HepG2 (cell line): ENCODE measurements around the gene FSHR. TPM values are rescaled to one million over a fixed set of nuclear protein-coding genes. Genes with fewer than 3 reads are reported as not detected.

Source experiments
- ATAC-seq: fragments of 200-7000 bp; cut with Tn5 transposase; 3 replicates; pipeline ENCODE4 v1.9.1; 2020; ENCODE audit warnings: mild to moderate bottlenecking, moderate library complexity
- BruUV-seq: library from RNA; stranded (reverse); fragments of 400-500 nt; replicated peaks from 2 replicates; lab custom pipeline; 2021; lab: Mats Ljungman, UMichigan
- CTCF ChIA-PET: fragments of 300-600 bp; formaldehyde crosslinking; extraction: SDS; loops from one replicate; lab custom pipeline; 2021; ENCODE audit warnings: low total read pairs, inconsistent platforms, low intra/inter-chr PET ratio; lab: Yijun Ruan, JAX
- POLR2A ChIA-PET: fragments of 350-600 bp; sonication (Branson Sonifier 250); formaldehyde crosslinking; loops from one replicate; lab custom pipeline; 2020; ENCODE audit warnings: antibody characterized with exemption, inconsistent platforms; lab: Yijun Ruan, JAX
- DNase-seq: peaks from one replicate; pipeline ENCODE4 v3.0.0-alpha.2; 2015; ENCODE audit warnings: low spot score
- FAIRE-seq: peaks from 3 replicates; lab custom pipeline; 2011; peaks lifted over from hg19 to GRCh38; lab: Jason Lieb, UNC
- H2AFZ ChIP-seq: one replicate; pipeline ENCODE4 v1.6.1; 2011; ENCODE audit warnings: low read length, inconsistent platforms
- H3K27ac ChIP-seq: fragments of 300-600 bp; 3 replicates; pipeline ENCODE4 v1.8.0; 2011; ENCODE audit warnings: mixed run types, mild to moderate bottlenecking, mixed read lengths, low read length, inconsistent platforms; ENCODE audit not compliant: insufficient read depth; ENCODE audit errors: extremely low read length
- H3K27me3 ChIP-seq, 2 experiments: fragments of 200-600 bp in 1 of 2; 2 replicates in 1 of 2; 3 replicates in 1 of 2; pipeline versions ENCODE4 v1.6.0 to v1.8.0; 2011; ENCODE audit warnings: low read length in 2 of 2, mild to moderate bottlenecking in 2 of 2, moderate library complexity in 2 of 2, inconsistent platforms in 1 of 2; ENCODE audit not compliant: insufficient read depth in 2 of 2, control insufficient read depth in 1 of 2
- H3K36me3 ChIP-seq, 2 experiments: fragments of 200-600 bp in 1 of 2; replicated peaks in 1 of 2; 2 replicates in 1 of 2; 3 replicates in 1 of 2; pipeline versions ENCODE4 v1.5.1 to v1.8.0; 2011; ENCODE audit warnings: low read length in 2 of 2, inconsistent platforms in 1 of 2; ENCODE audit not compliant: insufficient read depth in 2 of 2, control insufficient read depth in 1 of 2
- H3K4me1 ChIP-seq: 2 replicates; pipeline ENCODE4 v1.5.1; 2012; ENCODE audit warnings: low read length, inconsistent platforms; ENCODE audit not compliant: insufficient read depth
- H3K4me2 ChIP-seq: 2 replicates; pipeline ENCODE4 v1.6.0; 2011; ENCODE audit warnings: low read depth, low read length, inconsistent platforms
- H3K4me3 ChIP-seq, 3 experiments: fragments of 200-600 bp in 1 of 3; sonication (generic), shearing (Covaris generic) in 1 of 3; replicated peaks in 1 of 3; 2 replicates each; pipeline ENCODE4 v1.5.1; 2011 to 2016; ENCODE audit warnings: low read length in 3 of 3, inconsistent platforms in 2 of 3, low read depth in 2 of 3, mild to moderate bottlenecking in 2 of 3, control low read depth in 1 of 3, mixed read lengths in 1 of 3; ENCODE audit not compliant: insufficient read depth in 1 of 3
- H3K79me2 ChIP-seq: one replicate; pipeline ENCODE4 v1.6.1; 2011; ENCODE audit warnings: low read length, inconsistent platforms; ENCODE audit not compliant: insufficient read depth
- H3K9ac ChIP-seq: 2 replicates; pipeline ENCODE4 v1.6.0; 2011; ENCODE audit warnings: mild to moderate bottlenecking, low read depth, low read length, inconsistent platforms; ENCODE audit not compliant: insufficient read depth
- H3K9me3 ChIP-seq: 2 replicates; pipeline ENCODE4 v1.5.1; 2012; ENCODE audit warnings: mild to moderate bottlenecking, low read length
- H4K20me1 ChIP-seq: 2 replicates; pipeline ENCODE4 v1.6.0; 2011; ENCODE audit warnings: inconsistent platforms, mild to moderate bottlenecking, low read length, moderate library complexity; ENCODE audit not compliant: insufficient read depth
- DMAP1 ChIP-seq: IDR thresholded peaks from 2 replicates; pipeline ENCODE4 v1.6.1; 2016
- HOXD1 ChIP-seq: sonication (generic); formaldehyde crosslinking; IDR thresholded peaks from 2 replicates; pipeline ENCODE4 v1.5.0; 2020; ENCODE audit warnings: missing genetic modification reagents
- JUN ChIP-seq: sonication (generic); formaldehyde crosslinking; IDR thresholded peaks from 2 replicates; pipeline ENCODE4 v1.4.0; 2020; ENCODE audit warnings: mild to moderate bottlenecking, missing genetic modification reagents
- JUNB ChIP-seq: sonication (generic); formaldehyde crosslinking; IDR thresholded peaks from 2 replicates; pipeline ENCODE4 v1.8.0; 2022; ENCODE audit warnings: missing genetic modification reagents, mild to moderate bottlenecking, borderline replicate concordance
- MAZ ChIP-seq, 2 experiments: sonication (generic) in 1 of 2; formaldehyde crosslinking in 1 of 2; IDR thresholded peaks; 2 replicates each; pipeline versions ENCODE4 v1.5.0 to v1.6.1; 2012 to 2020; ENCODE audit warnings: low read depth in 2 of 2, mild to moderate bottlenecking in 2 of 2, borderline replicate concordance in 1 of 2, improper control_type of control experiment in 1 of 2, low read length in 1 of 2, missing genetic modification reagents in 1 of 2, moderate library complexity in 1 of 2
- MLLT10 ChIP-seq: sonication (generic); formaldehyde crosslinking; IDR thresholded peaks from 2 replicates; pipeline ENCODE4 v1.4.0; 2020; ENCODE audit warnings: missing genetic modification reagents
- MLX ChIP-seq: IDR thresholded peaks from 2 replicates; pipeline ENCODE4 v1.6.1; 2016
- MTA1 ChIP-seq: sonication (generic); formaldehyde crosslinking; IDR thresholded peaks from 2 replicates; pipeline ENCODE4 v1.4.0; 2020; ENCODE audit warnings: missing genetic modification reagents, mild to moderate bottlenecking, borderline replicate concordance
- TOPORS ChIP-seq: sonication (generic); formaldehyde crosslinking; IDR thresholded peaks from 2 replicates; pipeline ENCODE4 v1.8.0; 2023; ENCODE audit warnings: mild to moderate bottlenecking, missing genetic modification reagents
- ZFP36 ChIP-seq: fragments of 150-350 bp; IDR thresholded peaks from 2 replicates; pipeline ENCODE4 v1.6.1; 2018; ENCODE audit warnings: borderline replicate concordance, low read length, low read depth; ENCODE audit not compliant: partially characterized antibody
- ZMYM2 ChIP-seq: sonication (generic); formaldehyde crosslinking; IDR thresholded peaks from 2 replicates; pipeline ENCODE4 v1.8.0; 2022; ENCODE audit warnings: mild to moderate bottlenecking, missing genetic modification reagents
- ZNF234 ChIP-seq: sonication (generic); formaldehyde crosslinking; conservative IDR thresholded peaks from 2 replicates; pipeline ENCODE4 v1.5.1; 2020; ENCODE audit warnings: mild to moderate bottlenecking, missing genetic modification reagents
- ZNF703 ChIP-seq: sonication (generic); formaldehyde crosslinking; IDR thresholded peaks from 2 replicates; pipeline ENCODE4 v1.5.1; 2020; ENCODE audit warnings: missing genetic modification reagents, mild to moderate bottlenecking, moderate library complexity, borderline replicate concordance
- WGBS: methylation state at CpG from one replicate; pipeline ENCODE4 v1.1.6; 2017; ENCODE audit warnings: low lambda C conversion rate; 5-methylcytosine and 5-hydroxymethylcytosine counted together
- in situ Hi-C: cut with HindIII; loops from 2 replicates; pipeline ENCODE4 v1.10.0; 2017; ENCODE audit warnings: low pct_unique_long_range_greater_than_20kb; ENCODE audit not compliant: extremely low pct_ligation_motif_present
- intact Hi-C: fragments of 100-400 bp; cut with micrococcal nuclease; formaldehyde crosslinking; loops from one replicate; pipeline ENCODE4 v1.10.0; 2022; ENCODE audit not compliant: unreplicated experiment
- polyA plus RNA-seq, 8 experiments: library from polyadenylated mRNA; depleted of rRNA in 3 of 8; stranded (reverse) in 7 of 8; unstranded in 1 of 8; fragments of >200 nt; fragmentation: Illumina TruSeq in 4 of 8; extraction: Trizol in 4 of 8; gene quantifications; 2 replicates each; pipeline versions ENCODE4 v1.2.1 to v1.2.3, GENCODE V29; 2011 to 2016; ENCODE audit warnings: low read depth in 4 of 8, missing spikeins in 1 of 8, mixed read lengths in 1 of 8; ENCODE audit not compliant: insufficient read depth in 1 of 8
- total RNA-seq, 5 experiments: library from RNA; depleted of rRNA; stranded (reverse); fragments of >200 nt; fragmentation: Illumina TruSeq; extraction: Trizol; gene quantifications; 2 replicates each; pipeline ENCODE4 v1.2.3, GENCODE V29; 2016; ENCODE audit warnings: low read depth in 1 of 5

The FSHR gene
- total and polyA plus RNA-seq, 2 of the 13 experiments (the other 11 are each of a cell fraction or from before 2014, with no cell fraction given) = not detected

- TF ChIP-seq ZFP36 = no peak
- TF ChIP-seq MLLT10 (CRISPR knock-in tag) = no peak
- TF ChIP-seq JUNB (CRISPR knock-in tag) = no peak
- TF ChIP-seq ZNF703 (CRISPR knock-in tag) = no peak
- TF ChIP-seq MLX (CRISPR knock-in tag) = no peak
Measured at GRCh38 chr2:49154140-49154539, at the start of gene FSHR (continued).

- intact Hi-C loops = no loop called here
- no peaks in the 10 kb centered on the region for H3K79me2 ChIP-seq
- no peak overlapping the region for H3K9ac ChIP-seq
- no peak for FAIRE-seq
- H3K36me3 ChIP-seq = no peaks in the 10 kb centered on the region
- POLR2A ChIA-PET = no interaction called here
- no peaks in the 10 kb centered on the region for H3K27me3 ChIP-seq
- no peaks in the 10 kb centered on the region for H3K4me1 ChIP-seq
- WGBS = 0% methylated on average over 2 of the region's 2 CpGs
- H4K20me1 ChIP-seq = no peaks in the 10 kb centered on the region
- TF ChIP-seq ZMYM2 (no peak), TOPORS (no peak), MAZ (IDR thresholded peaks at IDR 0.05; ENCODE audit: borderline replicate concordance, low read depth, low read length) (no peak), MAZ (CRISPR knock-in tag; IDR thresholded peaks at IDR 0.05; ENCODE audit: low read depth) (no peak), HOXD1 (CRISPR knock-in tag) (no peak), MTA1 (CRISPR knock-in tag) (no peak), DMAP1 (CRISPR knock-in tag) (no peak), JUN (CRISPR knock-in tag) (no peak), ZNF234 (no peak)
- TF ChIP-seq, all 625 proteins: peak for 0
- no peak for DNase-seq
- ATAC-seq = no peak
- Histone ChIP-seq H3K4me2 (no peak overlapping the region), H3K27ac (no peak overlapping the region), H3K4me3 (no peak overlapping the region), H2AFZ (no peak overlapping the region), H3K9me3 (no peaks in the 10 kb centered on the region)
- in situ Hi-C loops = no loop called here
- BruUV-seq = no TSS peak
- CTCF ChIA-PET = no interaction called here
Measured at GRCh38 chr2:49199266-49199665, 45.0 kb upstream of the FSHR start.
